KMS-11 (cell line): ENCODE measurements around the gene MYO3B.

Experiments used
- H2AFZ ChIP-seq: fragments of 200-600 bp; sonication (generic); 2 replicates; pipeline ENCODE4 v1.6.1; 2016; ENCODE audit warnings: antibody characterized with exemption, mixed run types, low read depth
- H3K27ac ChIP-seq: fragments of 200-600 bp; sonication (generic); 2 replicates; pipeline ENCODE4 v1.6.1; 2016; ENCODE audit warnings: mild to moderate bottlenecking, mixed run types
- H3K27me3 ChIP-seq: fragments of 200-600 bp; sonication (generic); 2 replicates; pipeline ENCODE4 v1.6.1; 2017; ENCODE audit warnings: mild to moderate bottlenecking, low read depth, mixed run types, moderate library complexity; ENCODE audit not compliant: insufficient read depth
- H3K36me3 ChIP-seq: fragments of 200-600 bp; sonication (generic); 2 replicates; pipeline ENCODE4 v1.6.1; 2017; ENCODE audit warnings: mild to moderate bottlenecking, mixed run types; ENCODE audit not compliant: insufficient read depth
- H3K4me1 ChIP-seq: fragments of 200-600 bp; sonication (generic); 2 replicates; pipeline ENCODE4 v1.6.1; 2016; ENCODE audit warnings: mild to moderate bottlenecking, low read depth, mixed run types; ENCODE audit not compliant: poor library complexity, severe bottlenecking
- H3K4me2 ChIP-seq: fragments of 200-600 bp; sonication (generic); 2 replicates; pipeline ENCODE4 v1.7.0; 2016; ENCODE audit warnings: mild to moderate bottlenecking, mixed run types
- H3K4me3 ChIP-seq: fragments of 200-600 bp; sonication (generic); IDR thresholded peaks from 2 replicates; pipeline ENCODE4 v1.6.1; 2017; ENCODE audit warnings: low read depth, low read length, mixed read lengths; ENCODE audit not compliant: insufficient read depth
- H3K79me2 ChIP-seq: fragments of 200-600 bp; sonication (generic); 2 replicates; pipeline ENCODE4 v1.6.1; 2016; ENCODE audit warnings: low read depth, mixed run types; ENCODE audit not compliant: insufficient read depth
- H3K9ac ChIP-seq: fragments of 200-600 bp; sonication (generic); 2 replicates; pipeline ENCODE4 v1.6.1; 2016; ENCODE audit warnings: mild to moderate bottlenecking, mixed run types
- H4K20me1 ChIP-seq: fragments of 200-600 bp; sonication (generic); 2 replicates; pipeline ENCODE4 v1.6.1; 2016; ENCODE audit warnings: mild to moderate bottlenecking, mixed run types; ENCODE audit not compliant: insufficient read depth
- TF ChIP-seq, protein P1 (sequence below): fragments of 200-600 bp; sonication (generic); conservative IDR thresholded peaks from 2 replicates; pipeline ENCODE4 v1.6.1; 2017; ENCODE audit warnings: low read depth, mild to moderate bottlenecking, antibody characterized with exemption, low read length, moderate library complexity, mixed read lengths

The MYO3B gene

DNA sequence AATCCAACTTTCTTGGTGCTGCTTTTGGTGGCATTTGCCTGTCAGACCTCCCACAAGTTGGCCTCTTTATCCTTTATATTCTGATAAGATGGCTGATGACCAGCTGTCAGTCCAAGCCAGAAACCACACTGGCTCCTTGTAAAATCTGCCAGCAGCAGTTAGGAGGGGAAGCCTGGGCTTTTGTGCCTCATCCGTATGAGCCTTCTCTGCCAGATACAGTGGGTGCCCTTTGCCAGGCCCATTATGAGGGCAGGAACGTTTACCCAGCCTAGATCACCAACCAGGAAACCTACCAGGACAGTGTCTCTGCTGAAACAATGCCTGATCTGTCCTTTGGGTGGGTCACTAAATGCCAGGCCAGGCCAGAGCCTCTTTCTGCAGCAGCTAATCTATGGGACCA, 334.3 kb downstream of the MYO3B start:
- H2AFZ ChIP-seq = no peak overlapping the region
- no peak overlapping the region for H3K4me2 ChIP-seq
- TF ChIP-seq, protein P1, sequence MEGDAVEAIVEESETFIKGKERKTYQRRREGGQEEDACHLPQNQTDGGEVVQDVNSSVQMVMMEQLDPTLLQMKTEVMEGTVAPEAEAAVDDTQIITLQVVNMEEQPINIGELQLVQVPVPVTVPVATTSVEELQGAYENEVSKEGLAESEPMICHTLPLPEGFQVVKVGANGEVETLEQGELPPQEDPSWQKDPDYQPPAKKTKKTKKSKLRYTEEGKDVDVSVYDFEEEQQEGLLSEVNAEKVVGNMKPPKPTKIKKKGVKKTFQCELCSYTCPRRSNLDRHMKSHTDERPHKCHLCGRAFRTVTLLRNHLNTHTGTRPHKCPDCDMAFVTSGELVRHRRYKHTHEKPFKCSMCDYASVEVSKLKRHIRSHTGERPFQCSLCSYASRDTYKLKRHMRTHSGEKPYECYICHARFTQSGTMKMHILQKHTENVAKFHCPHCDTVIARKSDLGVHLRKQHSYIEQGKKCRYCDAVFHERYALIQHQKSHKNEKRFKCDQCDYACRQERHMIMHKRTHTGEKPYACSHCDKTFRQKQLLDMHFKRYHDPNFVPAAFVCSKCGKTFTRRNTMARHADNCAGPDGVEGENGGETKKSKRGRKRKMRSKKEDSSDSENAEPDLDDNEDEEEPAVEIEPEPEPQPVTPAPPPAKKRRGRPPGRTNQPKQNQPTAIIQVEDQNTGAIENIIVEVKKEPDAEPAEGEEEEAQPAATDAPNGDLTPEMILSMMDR = no peak
- no peaks in the 10 kb centered on the region for H4K20me1 ChIP-seq
- H3K27me3 ChIP-seq = no peaks in the 10 kb centered on the region
- no peaks in the 10 kb centered on the region for H3K36me3 ChIP-seq
- H3K4me1 ChIP-seq = peaks cover 10% of the 10 kb centered on the region
- no peak overlapping the region for H3K4me3 ChIP-seq
- H3K9ac ChIP-seq = no peak overlapping the region
- H3K27ac ChIP-seq = no peak overlapping the region
- H3K79me2 ChIP-seq = no peaks in the 10 kb centered on the region

DNA sequence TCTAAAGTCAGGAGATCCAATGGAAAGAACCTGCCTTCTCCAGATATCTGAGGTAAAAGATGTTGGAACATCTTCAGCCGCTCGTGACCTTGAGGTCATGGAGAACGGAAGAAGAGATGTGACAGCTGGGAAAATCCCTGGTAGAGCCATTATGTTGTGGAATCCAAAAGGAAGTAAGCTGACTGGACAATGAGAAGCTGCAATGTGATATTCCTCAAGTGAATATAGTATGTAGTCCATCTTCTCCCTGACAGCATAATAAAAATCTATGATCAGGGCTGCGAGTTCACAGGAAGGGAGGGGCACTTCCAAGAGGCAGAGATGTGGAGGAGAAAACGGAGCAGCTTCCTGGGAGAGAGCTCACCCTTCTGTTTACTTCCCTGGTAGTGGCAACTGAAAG, 336.2 kb downstream of the MYO3B start:
- TF ChIP-seq, protein P1 = no peak
- H3K9ac ChIP-seq = no peak overlapping the region
- no peak overlapping the region for H3K4me2 ChIP-seq
- H3K36me3 ChIP-seq = no peaks in the 10 kb centered on the region
- H3K27me3 ChIP-seq = no peaks in the 10 kb centered on the region
- H3K27ac ChIP-seq = no peak overlapping the region
- no peaks in the 10 kb centered on the region for H3K4me1 ChIP-seq
- no peaks in the 10 kb centered on the region for H4K20me1 ChIP-seq
- H3K79me2 ChIP-seq = no peaks in the 10 kb centered on the region
- H3K4me3 ChIP-seq = no peak overlapping the region
- no peak overlapping the region for H2AFZ ChIP-seq

DNA sequence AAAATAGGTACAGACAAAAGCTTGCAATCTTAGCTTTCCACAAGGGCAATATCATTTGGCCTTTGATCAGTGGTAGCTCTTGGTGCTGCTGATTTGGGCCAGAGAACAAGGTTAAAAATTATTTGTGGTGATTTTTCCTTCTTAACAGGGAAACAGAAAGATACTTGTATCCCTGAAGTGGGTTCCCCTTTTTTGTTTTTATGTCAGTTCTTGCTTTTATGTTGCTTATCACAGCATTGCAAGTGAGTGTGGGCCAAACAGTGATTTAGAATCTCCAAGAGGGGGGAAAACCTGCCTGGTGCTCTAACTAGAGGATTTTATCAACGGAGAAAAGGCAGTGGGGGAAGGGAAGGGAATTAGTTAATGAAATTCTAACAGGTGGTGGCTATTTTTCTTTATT, 339.6 kb downstream of the MYO3B start:
- Histone ChIP-seq H3K36me3 (no peaks in the 10 kb centered on the region), H3K4me1 (no peaks in the 10 kb centered on the region), H3K4me3 (no peak overlapping the region), H3K4me2 (no peak overlapping the region), H3K27me3 (no peaks in the 10 kb centered on the region), H3K79me2 (no peaks in the 10 kb centered on the region), H4K20me1 (no peaks in the 10 kb centered on the region), H3K27ac (no peak overlapping the region), H3K9ac (no peak overlapping the region), H2AFZ (no peak overlapping the region)
- TF ChIP-seq, protein P1 = no peak

DNA sequence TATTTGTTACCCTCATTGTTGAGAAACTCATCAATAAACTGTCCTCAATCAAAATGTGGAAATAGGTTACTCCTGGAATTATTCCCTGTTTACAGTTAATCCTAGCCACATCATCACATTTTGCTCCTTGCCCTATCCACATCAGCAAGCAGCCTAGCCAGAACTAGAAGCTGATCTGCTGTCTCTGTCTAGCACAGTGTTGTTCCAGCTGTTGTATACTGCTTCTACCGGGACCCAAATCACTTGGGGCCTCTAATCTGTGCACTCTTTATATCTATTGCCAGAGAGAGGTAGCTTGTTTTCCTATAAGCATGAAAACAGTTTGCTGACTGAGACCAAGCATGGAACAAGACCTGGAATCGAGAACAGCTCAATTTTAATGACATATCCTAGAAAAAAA, 341.0 kb downstream of the MYO3B start:
- H3K4me1 ChIP-seq = no peaks in the 10 kb centered on the region
- no peaks in the 10 kb centered on the region for H3K36me3 ChIP-seq
- no peaks in the 10 kb centered on the region for H3K27me3 ChIP-seq
- H3K4me3 ChIP-seq = no peak overlapping the region
- H3K79me2 ChIP-seq = no peaks in the 10 kb centered on the region
- no peaks in the 10 kb centered on the region for H4K20me1 ChIP-seq
- H3K4me2 ChIP-seq = no peak overlapping the region
- H2AFZ ChIP-seq = no peak overlapping the region
- H3K9ac ChIP-seq = no peak overlapping the region
- TF ChIP-seq, protein P1 = no peak
- no peak overlapping the region for H3K27ac ChIP-seq
